Embryonic facial prominence (tissue), 1 donor: ENCODE measurements around the gene WDR13.
A peak's percentile ranks its signal among the peaks of the same experiment; 100 is the strongest.
"Not testable (repeated sequence)": the region's sequence is repeated elsewhere in the genome, so short reads cannot be mapped to it uniquely, and the experiment has no call there.

Experiments
- DNase-seq: peaks from one replicate; pipeline ENCODE4 v3.0.0-alpha.2; 2016; ENCODE audit errors: extremely low spot score

Gene WDR13

DNA sequence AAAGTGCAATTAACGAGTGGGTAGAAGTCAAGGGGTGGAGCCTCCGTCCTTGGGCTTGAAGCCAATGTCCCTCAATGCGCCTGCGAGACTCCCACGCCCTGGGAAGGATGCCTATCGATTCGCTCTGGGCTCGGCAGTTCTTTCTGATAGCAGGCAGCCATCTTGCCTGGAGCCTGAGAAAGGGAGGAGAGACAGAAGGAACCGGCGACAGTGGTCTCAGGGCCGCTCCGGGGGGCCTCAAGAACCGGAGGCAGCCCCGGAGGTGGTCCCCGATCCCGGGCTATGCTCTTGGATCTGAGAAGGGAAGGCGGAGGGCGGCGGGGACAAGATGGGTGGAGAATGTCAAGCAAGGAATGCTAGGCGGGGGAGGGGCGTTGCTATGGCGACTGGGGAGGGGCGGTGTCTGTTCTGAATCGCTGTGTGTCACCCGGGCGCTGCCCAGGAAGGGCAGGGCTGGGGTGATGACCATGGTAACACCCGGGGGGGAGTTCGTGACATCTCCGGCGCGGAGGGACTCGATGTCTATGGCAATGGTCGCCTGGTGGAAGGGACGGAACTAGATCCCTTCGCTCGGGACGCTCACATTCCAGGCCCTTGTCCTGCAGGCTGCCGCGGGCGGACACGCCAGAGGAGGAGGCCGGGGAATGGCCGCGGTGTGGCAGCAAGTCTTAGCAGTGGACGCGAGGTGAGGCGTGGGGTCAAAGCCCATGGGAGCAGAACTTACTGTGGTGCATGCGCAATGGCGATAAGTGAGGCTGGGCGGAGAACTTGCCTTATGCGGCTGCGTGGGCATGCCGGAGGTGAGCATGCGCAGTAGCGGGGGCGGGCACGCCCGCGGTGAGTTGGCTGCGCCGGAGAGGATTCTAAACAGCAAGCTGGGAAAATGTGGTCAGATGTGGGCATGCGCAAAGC lies at the start of gene WDR13:
Gene WDR13 (plus strand): TSS at position 140 of the 912 bp plus-strand sequence. CDS start 505 bp downstream, at position 645.
- DNase-seq, result peak; percentile 75

DNA sequence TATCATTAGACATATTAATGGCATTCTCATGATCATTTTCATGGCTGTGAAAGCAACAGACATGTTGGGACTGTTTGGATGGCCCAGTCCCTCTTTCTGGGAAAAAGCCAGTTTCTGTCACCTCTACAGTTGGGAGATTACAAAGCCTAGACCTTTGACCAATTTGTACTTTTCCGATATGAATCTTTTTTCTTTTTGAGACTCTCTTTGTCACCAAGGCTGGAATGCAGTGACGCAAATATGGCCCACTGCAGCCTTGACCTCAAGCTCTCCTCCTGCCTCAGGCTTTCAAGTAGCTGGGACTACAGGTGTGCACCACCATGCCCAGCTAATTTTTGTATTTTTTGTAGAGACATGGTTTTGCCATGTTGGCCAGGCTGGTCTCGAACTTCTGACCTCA lies 48.4 kb upstream of the WDR13 start:
- no peak for DNase-seq

DNA sequence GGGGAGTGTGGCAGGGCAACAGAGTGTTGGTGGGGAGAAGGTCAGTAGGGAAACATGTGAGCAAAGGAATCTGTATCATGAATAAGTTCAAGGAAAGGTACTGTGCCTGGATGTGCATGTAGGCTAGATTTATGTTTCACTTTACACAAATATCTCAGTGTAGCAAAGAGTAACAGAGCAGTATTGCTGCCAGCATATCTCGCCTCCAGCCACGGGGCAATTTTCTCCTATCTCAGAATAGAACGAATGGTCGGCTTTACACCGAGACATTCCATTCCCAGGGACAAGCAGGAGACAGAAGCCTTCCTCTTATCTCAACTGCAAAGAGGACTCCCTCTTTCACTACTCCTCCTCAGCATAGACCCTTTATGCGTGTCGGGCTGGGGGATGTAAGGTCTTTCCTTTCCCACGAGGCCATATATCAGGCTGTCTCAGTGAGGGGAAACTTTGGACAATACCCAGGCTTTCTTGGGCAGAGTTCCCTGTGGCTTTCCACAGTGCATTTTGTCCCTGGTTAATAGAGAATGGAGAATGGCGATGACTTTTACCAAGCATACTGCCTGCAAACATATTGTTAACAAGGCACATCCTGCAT lies 41.5 kb upstream of the WDR13 start:
- not testable (repeated sequence) for DNase-seq

DNA sequence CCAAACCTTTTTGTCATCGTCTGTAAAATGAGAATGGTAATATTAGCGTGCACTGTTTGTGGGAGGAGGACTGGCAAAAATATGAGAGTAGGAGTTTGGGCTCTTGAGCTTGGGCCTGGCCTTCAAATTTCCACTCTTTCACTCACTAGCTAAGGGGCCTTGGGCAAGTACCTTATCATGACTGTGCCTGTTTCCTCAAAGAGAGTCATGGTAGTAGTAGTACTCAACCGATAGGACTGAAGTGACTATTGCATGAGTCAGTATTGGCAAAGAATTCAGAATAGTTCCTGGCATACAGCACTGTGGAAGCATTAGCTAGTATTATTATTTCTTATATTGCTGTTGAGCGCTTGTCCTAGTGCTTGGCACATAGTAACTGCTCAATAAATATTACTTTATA lies 39.0 kb upstream of the WDR13 start:
- no peak for DNase-seq

DNA sequence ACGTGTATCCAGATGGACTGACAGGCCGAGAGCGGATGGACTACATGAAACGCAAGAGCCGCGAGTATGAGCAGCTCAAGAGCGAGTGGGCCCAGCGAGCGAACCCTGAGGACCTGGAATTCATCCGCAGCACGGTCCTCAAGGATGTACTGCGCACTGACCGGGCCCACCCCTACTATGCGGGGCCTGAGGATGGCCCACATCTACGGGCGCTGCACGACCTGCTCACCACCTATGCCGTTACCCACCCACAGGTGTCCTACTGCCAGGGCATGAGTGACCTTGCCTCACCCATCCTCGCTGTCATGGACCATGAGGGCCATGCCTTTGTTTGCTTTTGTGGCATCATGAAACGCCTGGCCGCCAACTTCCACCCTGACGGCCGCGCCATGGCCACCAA lies 37.7 kb upstream of the WDR13 start:
- no peak for DNase-seq

DNA sequence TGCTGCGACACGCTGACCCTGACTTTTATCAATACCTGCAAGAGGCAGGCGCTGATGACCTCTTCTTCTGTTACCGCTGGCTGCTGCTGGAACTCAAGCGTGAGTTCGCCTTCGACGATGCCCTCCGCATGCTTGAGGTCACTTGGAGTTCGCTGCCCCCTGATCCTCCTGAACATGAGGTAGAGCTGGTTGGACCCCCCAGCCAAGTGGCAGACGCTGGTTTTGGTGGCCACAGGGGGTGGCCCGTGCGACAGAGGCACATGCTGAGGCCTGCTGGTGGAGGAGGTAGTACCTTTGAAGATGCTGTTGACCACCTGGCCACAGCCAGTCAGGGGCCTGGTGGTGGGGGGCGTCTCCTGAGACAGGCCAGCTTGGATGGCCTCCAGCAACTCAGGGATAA lies 37.2 kb upstream of the WDR13 start:
- no peak for DNase-seq

DNA sequence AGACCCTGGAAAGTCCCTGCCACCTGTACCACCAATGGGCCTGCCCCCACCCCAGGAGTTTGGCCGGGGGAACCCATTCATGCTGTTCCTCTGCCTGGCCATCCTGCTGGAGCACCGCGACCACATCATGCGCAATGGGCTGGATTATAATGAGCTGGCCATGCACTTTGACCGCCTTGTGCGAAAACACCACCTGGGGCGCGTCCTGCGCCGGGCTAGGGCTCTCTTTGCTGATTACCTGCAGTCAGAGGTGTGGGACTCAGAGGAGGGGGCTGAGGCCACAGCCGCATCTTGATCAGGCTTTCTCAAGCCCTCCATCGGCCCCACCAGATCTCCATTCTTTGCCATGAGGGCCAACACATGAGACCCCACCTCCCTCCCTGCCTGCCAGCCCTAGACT lies 36.6 kb upstream of the WDR13 start:
- DNase-seq, result no peak

DNA sequence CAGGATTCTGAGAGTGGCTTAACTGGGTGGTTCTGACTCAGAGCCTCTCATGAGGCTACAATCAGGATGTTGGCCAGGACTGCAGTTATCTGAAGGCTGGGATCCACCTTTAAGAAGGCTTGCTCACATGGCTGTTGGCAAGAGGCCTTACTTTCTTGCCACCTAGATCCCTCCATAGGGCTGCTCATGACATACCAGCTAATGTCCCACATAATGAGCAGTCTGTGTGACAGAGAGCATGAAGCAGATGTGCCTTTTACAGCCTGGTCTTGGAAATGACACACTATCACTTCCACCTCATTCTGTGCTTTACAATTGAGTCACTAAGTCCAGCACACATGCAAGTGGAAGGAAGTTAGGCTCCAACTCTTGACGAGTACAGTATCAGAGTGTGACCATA lies 27.3 kb upstream of the WDR13 start:
- no peak for DNase-seq

DNA sequence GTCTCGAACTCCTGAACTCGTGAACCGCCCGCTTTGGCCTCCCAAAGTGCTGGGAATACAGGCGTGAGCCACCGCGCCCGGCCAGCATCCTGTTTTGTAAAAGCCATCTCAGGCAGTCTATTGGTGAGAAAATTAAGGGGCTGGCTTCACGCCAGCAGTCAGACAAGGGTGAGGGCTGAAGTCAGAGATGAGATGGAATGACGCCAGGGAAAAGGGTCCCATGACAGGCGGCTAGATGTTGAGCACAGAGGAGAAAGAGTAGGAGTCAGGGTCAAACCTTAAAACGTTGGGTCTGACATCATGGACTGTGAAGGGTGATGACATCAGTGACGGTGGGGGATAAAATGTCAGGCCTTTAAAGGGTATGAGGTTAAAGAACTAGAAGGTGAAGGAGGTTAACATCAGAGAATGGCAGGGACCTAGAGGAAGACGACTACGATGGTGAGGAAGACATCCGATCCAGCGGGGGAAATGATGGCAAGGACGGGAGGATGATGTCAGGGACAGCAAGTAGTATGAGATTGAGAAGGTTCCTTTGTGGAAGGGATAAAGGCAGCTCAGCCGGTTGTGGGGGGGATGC lies 23.5 kb upstream of the WDR13 start:
- DNase-seq, result no peak

DNA sequence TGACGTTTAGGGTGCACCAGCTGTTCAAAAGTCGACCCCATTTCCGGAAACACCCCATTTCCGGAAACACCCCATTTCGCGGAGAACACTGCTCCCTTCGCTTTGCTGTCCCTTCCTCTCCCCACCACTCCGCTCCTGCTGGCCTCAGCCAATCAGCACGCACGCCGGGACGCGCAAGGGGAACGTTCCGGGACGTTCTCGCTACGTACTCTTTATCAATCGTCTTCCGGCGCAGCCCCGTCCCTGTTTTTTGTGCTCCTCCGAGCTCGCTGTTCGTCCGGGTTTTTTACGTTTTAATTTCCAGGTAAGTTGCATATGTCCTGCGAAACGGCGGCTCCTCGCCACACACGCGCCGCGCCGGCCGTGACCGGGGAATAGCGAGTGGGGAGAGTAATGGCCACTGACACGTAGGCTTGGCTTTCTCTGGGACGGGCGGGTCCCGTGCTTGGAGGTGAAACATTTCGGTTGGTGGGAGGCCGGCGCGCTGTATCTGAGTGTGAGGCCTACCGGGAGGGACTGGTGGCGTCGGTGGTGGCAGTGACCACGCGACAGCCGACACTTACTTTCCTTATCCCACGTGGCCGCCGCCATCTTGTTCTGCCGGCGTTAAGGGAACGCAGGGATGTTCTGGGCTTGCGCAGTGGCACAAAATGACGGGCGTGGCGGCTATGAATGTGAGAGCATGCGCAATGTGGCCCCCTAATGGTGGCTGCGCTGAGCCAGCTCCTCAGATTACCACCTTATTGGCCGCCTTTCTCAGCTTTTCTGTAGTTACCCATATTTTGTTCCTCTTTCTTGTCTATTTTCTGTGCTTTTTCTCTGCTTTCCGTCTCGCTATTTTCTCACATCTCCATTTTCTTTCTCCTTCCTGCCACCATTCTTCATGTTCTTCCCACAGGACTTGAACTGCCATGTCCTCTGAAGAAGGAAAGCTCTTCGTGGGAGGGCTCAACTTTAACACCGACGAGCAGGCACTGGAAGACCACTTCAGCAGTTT lies 22.7 kb upstream of the WDR13 start, which contains the start of gene RBM3:
Gene RBM3 (plus strand): TSS at position 215 of the 997 bp plus-strand sequence. CDS start 697 bp downstream, at position 912.
- DNase-seq, result peak; percentile 92

DNA sequence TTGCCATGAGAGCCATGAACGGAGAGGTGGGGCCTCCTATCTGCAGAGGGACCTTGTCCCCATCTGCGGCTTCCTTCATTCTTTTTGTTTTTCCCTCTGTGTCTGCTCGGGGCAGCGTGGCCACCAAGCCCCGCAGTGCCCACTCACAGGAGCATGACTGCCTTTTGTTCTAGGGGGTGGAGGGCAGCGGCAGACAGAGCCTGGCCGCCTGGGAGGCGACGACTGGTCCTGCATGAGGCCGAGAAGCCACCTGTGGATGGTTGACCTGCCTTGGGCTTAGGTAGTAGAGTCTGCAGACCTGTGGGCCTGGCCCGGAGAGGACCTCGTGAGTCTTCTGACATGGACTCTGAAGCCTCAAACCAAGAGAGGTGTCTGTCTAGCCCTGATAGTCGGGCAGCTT lies 21.6 kb upstream of the WDR13 start:
- no peak for DNase-seq

DNA sequence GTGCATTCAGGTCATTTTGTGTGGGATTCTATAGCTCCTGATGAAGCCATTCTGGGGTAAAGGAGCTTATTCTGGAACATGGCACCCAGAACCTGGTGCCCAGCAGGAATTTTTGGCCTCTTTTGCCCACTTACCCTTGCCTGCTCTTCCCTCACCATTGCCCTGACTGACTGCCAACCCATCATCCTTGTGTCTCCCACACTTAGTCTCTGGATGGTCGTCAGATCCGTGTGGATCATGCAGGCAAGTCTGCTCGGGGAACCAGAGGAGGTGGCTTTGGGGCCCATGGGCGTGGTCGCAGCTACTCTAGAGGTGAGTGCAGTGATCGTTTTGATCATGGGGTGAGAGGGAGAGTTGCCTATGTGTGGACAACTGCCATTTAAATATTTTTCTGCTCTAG lies 21.2 kb upstream of the WDR13 start:
- DNase-seq, result no peak

DNA sequence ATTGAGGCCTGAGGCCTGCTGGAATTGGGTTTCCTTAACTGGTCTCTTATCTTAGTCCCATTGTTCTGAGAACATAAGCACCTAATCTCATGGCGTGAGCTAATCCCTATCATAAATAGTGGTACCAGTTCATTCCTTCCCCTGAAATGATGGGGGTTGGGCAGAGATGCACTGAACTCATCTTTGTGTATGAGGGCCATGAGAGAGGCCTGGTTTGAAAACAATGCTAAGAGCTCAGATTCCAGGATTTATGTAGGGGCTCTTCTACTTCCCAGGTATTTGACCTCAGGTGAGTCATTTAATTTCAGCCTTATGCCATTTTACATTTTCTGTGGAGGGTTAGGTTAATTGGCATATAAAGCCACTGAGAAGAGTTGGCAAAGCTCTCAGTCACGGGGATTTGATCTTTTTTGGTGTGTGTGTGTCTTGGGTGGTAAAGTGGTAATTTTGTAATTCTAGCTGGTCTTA lies 18.6 kb upstream of the WDR13 start:
- no peak for DNase-seq

DNA sequence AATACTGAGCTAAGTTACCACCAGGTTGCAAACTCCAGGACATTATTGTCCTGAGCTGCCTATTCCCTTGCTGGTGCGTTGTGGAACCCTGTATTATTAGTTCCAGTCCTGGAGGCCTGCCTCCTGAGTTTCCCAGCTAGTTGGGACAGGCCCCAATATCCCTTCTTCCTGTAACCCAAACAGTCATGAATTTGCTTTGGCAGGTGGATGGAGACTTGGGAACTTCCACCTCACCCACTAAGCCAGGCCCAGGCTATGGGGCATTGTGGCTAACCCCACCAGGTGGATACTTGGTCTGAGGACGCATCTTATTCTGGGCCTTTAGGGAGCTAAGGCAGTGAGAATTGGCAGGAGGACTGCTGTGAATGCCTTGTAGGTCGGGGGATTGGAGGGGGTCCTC lies 18.0 kb upstream of the WDR13 start:
- no peak for DNase-seq

DNA sequence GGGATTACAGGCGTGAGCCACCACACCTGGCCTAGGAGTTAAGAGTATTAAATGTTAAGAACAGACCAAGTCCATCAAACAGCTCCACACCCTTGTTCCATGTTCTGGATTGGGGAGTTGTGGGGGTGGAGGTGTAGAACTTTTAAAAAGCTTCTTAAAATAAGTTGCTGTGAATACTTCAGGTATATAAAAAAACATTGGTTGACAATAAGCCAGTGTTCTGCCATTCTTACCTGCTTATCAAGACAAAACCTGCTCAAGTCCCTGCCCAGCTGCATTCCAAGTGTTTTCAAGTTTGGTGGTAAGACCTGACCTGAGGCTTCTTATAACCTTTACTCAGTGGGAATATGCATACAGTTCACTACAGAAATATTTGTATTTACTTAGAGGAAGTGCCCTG lies 16.6 kb upstream of the WDR13 start:
- no peak for DNase-seq

DNA sequence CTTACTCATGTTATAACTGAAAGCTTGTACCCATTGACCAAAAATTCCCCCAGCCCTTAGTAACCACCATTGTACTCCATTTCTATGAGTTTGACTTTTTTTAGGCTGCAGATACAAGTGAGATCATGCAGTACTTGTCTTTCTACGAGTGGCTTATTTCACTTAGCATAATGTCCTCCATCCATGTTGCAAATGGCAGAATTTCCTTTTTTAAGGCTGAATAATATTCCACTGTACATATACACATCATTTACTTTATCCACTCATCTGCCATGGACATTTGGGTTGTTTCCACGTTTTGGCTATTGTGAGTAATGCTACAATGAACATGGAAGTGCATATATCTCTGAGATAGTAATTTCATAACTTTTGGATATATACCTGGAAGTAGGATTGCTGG lies 12.6 kb upstream of the WDR13 start:
- no peak for DNase-seq

DNA sequence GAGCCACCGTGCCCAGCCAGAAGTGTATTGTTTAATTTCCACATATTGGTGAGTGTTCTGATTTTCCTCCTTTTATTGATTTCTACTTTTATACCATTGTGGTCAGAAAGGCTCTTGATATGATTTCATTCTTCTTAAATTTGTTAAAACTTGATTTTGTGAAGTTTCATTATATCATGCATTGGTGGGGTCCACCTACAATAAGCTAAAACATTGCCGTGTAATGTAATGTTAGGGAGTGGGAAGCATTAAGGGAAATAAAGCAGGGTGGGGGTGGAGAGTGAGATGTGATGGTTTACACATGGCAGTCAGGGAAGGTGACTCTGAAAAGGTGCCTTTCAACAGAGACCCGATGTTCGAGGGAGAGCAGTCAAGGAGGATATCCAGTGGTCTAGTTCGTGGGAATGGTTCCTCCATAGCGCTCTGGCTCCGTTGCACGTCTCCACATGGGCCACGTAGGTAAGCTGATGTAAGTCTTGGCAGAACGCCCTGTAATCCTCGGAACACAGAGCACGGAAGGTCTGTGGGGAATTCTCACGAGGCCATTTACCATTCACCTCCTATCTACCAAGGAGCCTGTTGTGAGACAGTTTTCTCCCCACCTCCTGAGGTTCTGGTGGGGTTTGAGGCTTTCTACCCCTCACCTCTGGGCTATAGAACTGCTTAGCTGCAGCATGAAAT lies 7.7 kb upstream of the WDR13 start:
- no peak for DNase-seq

DNA sequence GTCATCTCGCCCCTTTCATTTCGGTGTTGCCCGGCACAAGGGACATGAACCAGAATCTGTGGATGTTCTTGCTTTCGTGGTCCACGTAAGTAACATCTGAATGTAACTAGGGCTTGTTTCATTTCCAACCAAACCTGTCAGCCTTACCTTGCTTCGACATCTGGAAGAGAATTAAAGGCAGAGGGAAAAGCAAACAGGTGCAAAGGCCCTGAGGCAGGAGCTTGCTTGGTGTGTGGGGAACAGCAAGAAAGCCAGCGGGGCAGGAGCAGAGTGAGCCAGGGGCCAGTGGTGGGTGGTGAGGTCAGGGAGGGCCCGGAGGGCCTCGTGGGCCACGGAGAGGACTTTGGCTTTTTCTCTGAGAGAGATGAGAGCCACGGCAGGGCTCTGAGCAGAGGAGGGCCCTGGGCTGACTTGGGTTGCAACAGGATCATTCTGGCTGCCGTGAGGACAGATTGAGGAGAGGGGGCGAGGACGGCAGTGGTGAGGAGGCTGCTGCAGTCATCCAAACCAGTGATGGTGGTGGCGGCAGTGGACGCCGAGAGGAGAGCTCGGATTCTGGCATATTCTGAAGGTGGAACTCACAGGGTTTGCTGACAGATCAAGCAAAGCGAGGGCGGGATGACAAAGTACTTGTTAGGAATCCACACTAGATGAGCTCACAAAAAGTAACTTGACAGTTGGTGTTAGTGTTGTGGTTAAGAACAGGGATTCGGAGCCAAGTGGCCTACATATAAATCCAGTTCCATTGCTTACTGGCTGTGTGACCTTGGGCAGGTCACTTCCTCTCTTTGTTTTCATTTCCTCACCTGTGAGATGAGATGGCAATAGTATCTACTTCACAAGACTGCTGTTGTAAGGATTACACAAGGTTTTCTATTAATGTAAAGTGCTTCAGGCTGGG lies 6.8 kb upstream of the WDR13 start:
- DNase-seq, result no peak

DNA sequence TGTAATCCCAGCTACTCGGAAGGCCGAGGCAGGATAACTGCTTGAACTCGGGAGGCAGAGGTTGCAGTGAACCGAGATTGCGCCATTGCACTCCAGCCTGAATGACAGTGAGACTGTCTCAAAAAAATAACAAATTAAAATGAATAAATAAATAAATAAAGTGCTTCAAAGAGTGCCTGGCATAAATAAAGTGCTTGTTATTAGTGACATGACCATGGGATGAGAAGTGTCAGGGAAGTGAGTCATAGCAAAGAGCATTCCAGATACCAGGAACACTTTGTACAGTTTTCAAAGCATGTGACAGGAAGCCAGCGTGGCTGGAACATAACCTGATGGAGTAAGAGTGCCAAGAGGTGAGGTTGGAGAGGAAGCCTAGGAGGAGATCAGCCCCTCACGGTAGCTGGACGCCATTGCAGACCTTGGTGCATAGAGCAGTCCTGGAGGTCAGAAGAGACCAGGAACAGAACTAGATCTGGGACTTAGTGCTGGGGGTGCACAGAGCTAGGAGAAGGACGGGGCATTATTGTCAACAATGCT lies 6.0 kb upstream of the WDR13 start:
- DNase-seq, result no peak

DNA sequence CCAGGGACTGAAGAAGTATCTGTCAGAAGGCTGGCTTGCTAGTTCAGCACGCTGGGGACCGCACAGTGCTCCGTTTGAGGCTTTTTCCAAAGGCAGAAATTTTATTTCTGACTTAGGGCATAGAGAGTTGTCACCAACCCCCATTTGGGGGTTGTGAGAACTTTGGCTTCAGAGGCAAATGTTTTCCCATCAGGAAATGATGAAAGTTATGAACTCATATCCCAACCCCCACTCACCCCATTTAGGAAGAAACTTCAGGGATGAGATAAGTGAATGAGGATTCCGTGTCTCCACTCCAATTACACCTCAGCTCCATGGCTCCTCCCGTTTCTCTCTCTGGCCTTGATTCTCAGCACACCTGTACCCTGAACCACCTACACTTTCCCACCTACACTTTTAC lies 4.3 kb upstream of the WDR13 start:
- no peak for DNase-seq
